GM19023 (cell line): ENCODE results near the gene NOC3L.

Experiments used
- ATAC-seq: cut with Tn5 transposase; IDR thresholded peaks from one replicate; pipeline ENCODE4 v1.9.1; 2021; ENCODE audit warnings: mild to moderate bottlenecking, moderate library complexity; ENCODE audit not compliant: unreplicated experiment

The NOC3L gene

DNA sequence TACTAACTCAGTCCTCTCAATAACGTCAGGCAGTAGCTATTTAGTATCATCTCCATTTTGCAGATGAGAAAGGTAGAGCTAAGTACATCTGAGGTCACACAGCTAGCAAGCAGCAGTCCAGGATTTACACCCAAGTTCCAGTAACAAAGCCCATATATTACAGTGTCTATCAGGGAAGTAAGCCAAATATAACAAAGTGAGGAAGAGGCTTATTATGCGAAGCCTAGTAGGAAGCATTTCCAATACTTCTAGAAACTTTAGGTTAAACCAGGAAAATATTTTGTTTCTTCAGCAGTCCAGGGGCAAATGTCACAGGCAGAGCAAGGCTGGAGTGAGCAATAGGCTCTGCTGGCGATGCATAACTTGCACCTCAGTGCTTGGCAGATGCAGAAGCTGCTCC is 53.9 kb downstream of the NOC3L start:
- ATAC-seq, result no peak

DNA sequence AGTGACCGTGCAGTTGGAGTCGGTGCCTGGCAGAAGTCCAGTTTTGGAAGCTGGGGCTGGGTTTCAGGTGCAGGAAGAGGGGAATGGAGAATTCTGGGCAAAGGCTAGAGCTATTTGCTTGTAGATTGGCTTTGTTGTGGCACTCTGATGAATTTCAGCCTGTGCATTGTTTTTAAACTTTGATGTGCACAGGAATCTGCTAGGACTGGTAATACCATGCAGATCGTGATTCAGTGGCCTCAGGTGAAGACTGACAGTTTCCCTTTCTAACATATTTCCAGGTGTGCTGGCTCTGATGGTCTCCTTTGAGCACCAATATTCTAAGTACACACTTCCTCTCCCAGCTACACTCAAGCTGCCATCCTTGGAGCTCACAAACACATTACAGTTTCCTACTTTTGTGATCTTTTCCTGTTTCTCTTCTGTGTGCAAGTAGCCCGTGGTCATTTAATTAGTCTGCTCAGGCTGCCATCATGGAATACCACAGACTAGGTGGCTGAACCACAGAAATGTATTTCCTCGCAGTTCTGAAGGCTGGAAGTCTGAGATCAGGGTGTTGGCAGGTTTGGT is 55.6 kb downstream of the NOC3L start:
- no peak for ATAC-seq

DNA sequence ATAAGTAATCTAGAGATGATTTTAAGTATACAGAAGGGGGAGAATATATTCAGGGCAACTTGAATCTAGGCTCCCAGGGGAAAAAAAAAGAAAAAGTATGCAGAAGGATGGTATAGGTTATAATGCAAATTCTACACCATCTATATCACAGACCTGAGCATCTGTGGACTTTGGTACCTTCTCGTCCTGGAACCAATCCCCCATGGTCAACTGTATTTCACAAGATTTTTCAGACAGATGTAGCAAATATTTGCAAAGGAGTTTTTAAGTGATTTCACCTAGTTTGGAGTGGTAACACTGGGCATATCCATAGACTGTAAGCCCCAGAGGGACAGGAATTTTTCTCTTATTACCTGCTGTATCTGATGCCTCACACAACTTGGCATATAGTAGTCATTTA is 58.8 kb downstream of the NOC3L start:
- no peak for ATAC-seq

DNA sequence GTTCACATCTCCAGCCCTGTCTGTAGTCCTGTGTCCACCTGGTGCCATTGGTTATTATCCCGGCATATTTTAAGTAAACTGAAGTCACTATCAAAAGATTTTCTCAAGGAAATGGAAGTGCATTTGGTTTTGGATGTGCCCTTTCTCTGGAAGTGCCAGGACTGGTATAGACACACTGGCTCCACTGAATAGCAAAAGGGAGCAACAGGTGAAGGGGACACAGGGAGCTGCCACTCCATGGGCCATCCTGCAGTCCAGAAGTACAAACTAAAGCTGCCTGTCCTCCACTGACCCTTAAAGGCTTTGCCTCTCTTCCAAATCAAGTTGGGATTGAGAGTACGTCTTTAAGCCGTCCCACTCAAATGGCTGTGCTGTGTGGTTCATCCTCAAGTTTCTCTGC is 62.7 kb downstream of the NOC3L start:
- no peak for ATAC-seq

DNA sequence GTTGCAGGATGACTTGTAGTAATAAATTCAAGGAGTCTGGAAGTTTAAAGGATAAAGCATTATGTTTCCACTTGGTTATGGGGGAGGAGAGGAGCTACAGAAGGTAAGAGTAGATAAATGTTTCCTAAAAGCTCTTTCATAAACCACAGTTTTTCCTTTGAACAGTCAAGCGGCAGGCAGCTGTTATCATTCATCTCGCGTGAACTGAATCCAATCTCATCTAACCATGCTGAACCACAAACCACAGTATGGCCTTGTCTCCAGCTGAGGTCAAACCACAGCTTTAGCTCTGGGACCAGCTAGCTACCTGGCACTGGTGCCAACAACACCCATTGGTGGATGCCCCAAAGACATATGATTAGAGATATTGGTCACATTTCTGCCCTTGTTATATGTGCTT is 63.3 kb downstream of the NOC3L start:
- no peak for ATAC-seq

DNA sequence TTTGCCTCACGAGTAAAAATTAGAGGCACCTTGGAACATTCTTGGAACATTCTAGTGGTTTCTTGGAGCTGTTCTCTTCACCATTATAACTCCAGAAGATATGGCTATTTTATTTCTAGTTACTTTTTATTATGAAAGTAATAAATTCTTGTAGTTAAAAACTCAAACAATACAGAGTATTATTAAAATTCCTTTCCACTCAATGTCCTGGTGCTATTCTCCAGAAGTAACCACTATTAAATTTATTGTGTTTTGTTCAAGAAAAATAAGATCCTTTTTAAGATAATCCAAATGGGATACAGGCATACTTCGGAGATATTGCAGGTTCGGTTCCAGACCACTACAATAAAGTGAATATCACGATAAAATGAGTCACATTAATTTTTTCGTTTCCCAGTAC is 68.6 kb downstream of the NOC3L start:
- no peak for ATAC-seq

DNA sequence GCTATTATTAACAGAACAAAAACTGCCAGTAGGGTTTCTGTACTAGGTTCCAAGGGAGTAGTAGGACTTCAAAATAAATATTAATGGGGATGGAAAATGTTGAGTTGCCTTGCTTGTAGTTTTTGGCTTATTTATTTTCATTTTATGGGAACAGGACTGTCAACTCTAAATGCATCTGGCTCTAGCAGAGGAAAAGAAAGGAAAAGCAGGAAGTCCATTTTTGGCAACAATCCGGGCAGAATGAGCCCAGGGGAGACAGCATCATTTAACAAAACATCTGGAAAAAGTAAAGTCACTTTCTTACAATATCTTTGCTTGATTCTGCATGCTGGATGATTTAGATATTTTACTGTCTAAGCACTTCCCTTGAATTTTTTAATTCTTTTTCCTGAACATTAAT is 69.4 kb downstream of the NOC3L start:
- no peak for ATAC-seq

DNA sequence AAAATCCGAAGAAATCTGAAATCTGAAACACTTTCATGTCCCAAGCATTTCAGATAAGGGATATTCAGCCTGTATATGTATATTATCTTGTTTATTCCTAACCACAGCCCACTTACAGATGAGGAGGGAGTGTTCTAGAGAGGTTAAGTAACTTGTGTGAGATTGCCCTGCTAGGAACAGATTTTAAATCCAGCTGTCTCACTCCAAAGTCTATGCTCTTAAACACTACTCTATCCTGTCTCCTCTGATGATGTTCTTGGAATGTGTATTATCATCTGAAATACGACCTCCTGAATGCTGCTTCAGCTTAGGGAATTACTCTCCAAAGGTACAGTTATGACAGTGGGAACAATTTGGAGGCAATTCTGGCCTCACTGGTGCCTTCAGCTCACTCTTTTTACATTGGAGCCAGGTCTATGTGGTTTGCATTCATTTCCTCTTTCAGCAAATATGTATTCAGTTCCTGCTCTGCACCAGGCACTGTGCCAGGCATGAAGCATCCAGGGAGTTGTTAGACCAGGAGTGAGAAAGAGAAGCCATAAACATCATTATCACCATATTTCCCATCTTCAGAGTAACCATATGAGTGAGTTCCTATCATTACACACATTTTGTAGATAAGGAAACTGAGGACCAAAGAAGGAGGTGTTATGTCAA is 70.2 kb downstream of the NOC3L start:
- no peak for ATAC-seq

DNA sequence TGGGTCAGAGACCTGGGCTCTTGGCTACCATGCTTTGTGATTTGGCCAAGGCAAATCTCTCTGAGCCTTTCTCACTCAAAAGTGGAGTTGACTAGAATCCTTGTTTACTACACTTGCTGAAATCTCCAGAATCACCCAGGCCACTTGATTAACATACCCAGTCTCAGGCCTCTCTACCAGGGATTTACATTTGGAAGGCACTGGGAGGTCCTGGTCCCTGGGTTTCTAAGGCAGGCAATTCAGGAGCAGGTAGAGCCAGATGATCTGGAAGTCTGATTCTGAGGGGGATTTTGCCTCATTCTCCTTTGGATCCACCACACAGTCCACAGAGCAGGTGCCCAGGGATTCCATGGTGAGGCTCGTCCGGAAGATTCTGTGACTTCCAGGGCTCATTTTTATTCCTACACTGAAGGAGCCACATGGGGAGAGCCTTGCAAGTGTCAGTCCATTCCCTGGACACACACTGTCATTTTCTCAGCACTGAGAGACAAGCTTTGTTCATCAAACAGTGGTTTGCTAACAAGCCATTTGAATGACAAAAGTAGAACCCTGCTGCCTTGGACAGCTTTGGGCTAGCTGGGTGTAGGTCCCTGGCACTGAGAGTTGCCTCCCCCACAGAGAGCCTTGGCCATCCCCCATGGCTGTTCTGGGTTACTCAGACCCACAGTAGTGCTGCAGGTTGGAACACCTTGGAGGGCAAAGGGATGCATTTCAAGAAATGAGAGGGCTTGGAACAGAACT is 74.2 kb downstream of the NOC3L start:
- no peak for ATAC-seq

DNA sequence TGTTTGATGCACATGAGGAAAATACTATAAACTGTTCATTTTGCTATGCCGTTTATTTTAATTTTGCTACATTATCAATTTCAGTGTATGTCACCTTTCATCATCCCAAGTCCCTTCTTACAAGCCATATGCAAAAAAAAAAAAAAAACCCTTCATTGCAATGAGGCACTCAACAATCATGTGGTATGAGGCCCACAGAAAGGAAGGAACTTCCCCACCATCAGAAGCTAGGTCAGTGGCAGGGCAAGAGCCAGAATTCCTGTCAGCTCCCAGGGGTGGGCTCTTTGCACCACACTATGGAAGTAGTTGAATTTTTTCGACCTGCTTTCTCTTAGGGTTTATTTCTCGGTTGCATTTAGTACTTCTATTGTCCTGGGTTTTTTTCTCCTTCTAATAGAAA is 75.4 kb downstream of the NOC3L start:
- ATAC-seq, result no peak

DNA sequence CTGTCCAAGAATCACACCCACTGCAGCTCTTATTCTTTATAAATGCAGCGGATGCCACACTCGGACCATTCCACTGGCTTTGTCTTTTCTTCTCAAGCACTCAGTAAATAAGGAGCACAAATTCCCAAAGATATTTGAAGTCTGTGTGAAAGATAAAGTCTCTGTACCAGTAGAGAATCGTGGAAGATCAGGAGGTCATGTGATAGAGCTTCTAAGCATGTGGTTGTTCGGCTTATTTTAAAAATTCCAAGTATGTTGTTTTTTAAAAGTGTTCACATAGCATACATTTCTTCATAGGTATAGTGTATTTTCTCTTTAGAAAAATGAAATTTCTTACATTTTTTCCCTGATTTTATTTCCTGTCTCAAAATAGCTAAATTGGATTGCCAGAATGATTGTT is 75.8 kb downstream of the NOC3L start:
- no peak for ATAC-seq

DNA sequence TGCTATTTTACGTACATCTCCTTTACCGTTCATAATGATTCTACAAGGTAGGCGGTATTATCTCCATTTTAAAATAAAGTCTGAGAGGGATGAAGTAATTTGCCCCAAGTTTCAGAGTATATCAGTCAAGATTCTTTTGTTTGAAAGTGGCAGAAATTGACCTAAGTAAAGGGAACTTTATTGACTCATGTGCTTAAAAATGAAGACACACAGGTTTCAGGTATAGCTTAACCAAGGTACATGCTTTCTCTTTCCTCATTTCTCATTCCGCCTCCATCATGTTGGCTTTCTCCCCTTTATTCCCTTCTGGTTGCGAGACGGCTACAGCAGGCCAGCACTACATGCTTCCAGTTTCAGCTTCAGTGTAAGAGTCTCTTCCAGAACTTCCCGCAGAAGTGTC is 77.5 kb downstream of the NOC3L start:
- ATAC-seq, result no peak
